ENCODE data around the gene KCNK10. TPM values are rescaled to one million over a fixed set of nuclear protein-coding genes. Genes with fewer than 3 reads are reported as not detected.

KCNK10 gene
- total RNA-seq, 4 donors from 2014 or later, result 0.02 TPM; not detected in 3

- WGBS, 2 donors, result 12 to 15% methylated on average over 13 of the region's 13 CpGs
- DNase-seq (ENCODE audit: low spot score in 2 of 2), result no peak
- intact Hi-C loops (cut with DNase I; ENCODE audit: low total_unique reads), result no loop called here
- TF ChIP-seq CTCF (IDR thresholded peaks at IDR 0.05), result no peak
- no peak for TF ChIP-seq POLR2A (IDR thresholded peaks at IDR 0.05)
- H3K4me3 ChIP-seq (ENCODE audit: low read depth, poor library complexity, severe bottlenecking), result no peak overlapping the region
Observed at GRCh38 chr14:88188745-88189416, 134.2 kb downstream of the KCNK10 start.

GRCh38 chr14:88185843-88186242 is 137.2 kb downstream of the KCNK10 start:
- TF ChIP-seq CTCF (IDR thresholded peaks at IDR 0.05), result no peak
- no peak for TF ChIP-seq POLR2A (IDR thresholded peaks at IDR 0.05)
- no peak for DNase-seq (ENCODE audit: low spot score in 2 of 2)
- H3K4me3 ChIP-seq (ENCODE audit: low read depth, poor library complexity, severe bottlenecking), result no peak overlapping the region
- intact Hi-C loops (cut with DNase I; ENCODE audit: low total_unique reads), result no loop called here
- WGBS, 2 donors, result 95 to 97% methylated on average over 20 to 22 of the region's 22 CpGs

GRCh38 chr14:88184956-88185355 is 138.1 kb downstream of the KCNK10 start:
- WGBS, 2 donors, result 83 to 84% methylated on average over 8 of the region's 8 CpGs
- intact Hi-C loops (cut with DNase I; ENCODE audit: low total_unique reads), result no loop called here
- TF ChIP-seq CTCF (IDR thresholded peaks at IDR 0.05) (no peak), POLR2A (IDR thresholded peaks at IDR 0.05) (no peak)
- DNase-seq (ENCODE audit: low spot score in 2 of 2), result no peak
- H3K4me3 ChIP-seq (ENCODE audit: low read depth, poor library complexity, severe bottlenecking), result no peak overlapping the region

GRCh38 chr14:88181072-88181471 is 142.0 kb downstream of the KCNK10 start:
- H3K4me3 ChIP-seq (ENCODE audit: low read depth, poor library complexity, severe bottlenecking), result no peak overlapping the region
- intact Hi-C loops (cut with DNase I; ENCODE audit: low total_unique reads), result no loop called here
- TF ChIP-seq POLR2A (IDR thresholded peaks at IDR 0.05) (no peak), CTCF (IDR thresholded peaks at IDR 0.05) (no peak)
- 54 to 65% methylated on average over 5 of the region's 5 CpGs for WGBS, 2 donors
- DNase-seq (ENCODE audit: low spot score in 2 of 2), result no peak

- intact Hi-C loops (cut with DNase I; ENCODE audit: low total_unique reads), result no loop called here
- WGBS, 2 donors, result 82 to 85% methylated on average over 6 of the region's 6 CpGs
- TF ChIP-seq POLR2A (IDR thresholded peaks at IDR 0.05), result no peak
- no peak for TF ChIP-seq CTCF (IDR thresholded peaks at IDR 0.05)
- no peak overlapping the region for H3K4me3 ChIP-seq (ENCODE audit: low read depth, poor library complexity, severe bottlenecking)
- no peak for DNase-seq (ENCODE audit: low spot score in 2 of 2)
Observed at GRCh38 chr14:88179716-88180115, 143.4 kb downstream of the KCNK10 start.

- DNase-seq (ENCODE audit: low spot score in 2 of 2), result no peak
- intact Hi-C loops (cut with DNase I; ENCODE audit: low total_unique reads), result no loop called here
- no peak overlapping the region for H3K4me3 ChIP-seq (ENCODE audit: low read depth, poor library complexity, severe bottlenecking)
- TF ChIP-seq CTCF (IDR thresholded peaks at IDR 0.05) (no peak), POLR2A (IDR thresholded peaks at IDR 0.05) (no peak)
Observed at GRCh38 chr14:88170333-88170732, 152.7 kb downstream of the KCNK10 start.

Measured in lower leg skin (tissue), 4 donors.